ENCODE results near the gene TTC34. TPM values are rescaled to one million over a fixed set of nuclear protein-coding genes. Genes with fewer than 3 reads are reported as not detected.

TTC34 gene
- polyA plus RNA-seq, 1 of the 3 experiments (the other 2 are of a cell fraction) = 0.16 TPM

DNA sequence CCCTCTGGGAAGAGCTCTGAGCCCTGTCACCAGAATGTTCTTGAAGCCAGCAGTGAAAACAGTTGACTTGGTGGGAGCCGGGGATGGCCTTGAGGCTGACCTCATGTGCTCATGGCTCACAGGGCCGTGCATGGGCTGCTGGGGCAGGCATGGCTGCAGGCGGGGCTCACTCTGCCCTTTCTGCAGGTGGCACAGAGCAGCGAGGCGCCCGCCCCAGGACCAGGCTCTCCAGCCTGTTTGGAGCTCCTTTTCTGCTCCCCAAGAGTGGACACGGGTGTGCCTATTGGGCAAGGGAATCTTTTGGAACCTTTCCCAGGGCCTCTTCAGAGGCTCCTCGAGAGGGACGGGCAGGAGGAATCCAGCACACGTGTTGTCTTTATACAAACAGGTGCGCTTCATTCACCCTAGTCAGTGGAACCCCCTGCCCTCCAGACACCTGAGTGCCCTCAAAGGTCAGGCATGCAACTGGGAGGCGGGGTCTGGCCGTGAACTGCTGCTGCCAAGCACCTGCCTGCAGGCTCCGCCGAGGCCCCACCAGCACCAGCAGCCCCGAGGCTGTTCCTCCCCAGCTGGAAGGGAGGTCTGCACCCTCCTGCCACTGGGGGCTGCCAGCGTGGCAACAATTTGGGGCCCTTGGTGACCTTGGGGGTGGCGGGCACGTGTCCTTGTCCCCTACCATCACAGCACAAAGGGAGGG lies 2.6 kb upstream of the TTC34 start:
- Histone ChIP-seq H3F3A (replicated peaks; ENCODE audit: insufficient read depth) (no peaks in the 10 kb centered on the region), H3K9ac (no peak overlapping the region), H3K36me3 (replicated peaks in 1 of 2; ENCODE audit: control insufficient read depth in 1 of 2, insufficient read depth in 2 of 2, low read length in 1 of 2) (no peaks in the 10 kb centered on the region), H3K9me3 (no peaks in the 10 kb centered on the region), H2AFZ (ENCODE audit: low read depth) (no peak overlapping the region), H3K4me2 (no peak overlapping the region), H3K79me2 (ENCODE audit: insufficient read depth) (no peaks in the 10 kb centered on the region), H4K20me1 (ENCODE audit: insufficient read depth) (no peaks in the 10 kb centered on the region), H3K27me3 (ENCODE audit: insufficient read depth) (peaks cover 21% of the 10 kb centered on the region; the same call in 1 of the 2 replicates), H3K4me1 (ENCODE audit: control insufficient read depth in 1 of 2, insufficient read depth in 2 of 2, low read depth in 1 of 2, low read length in 1 of 2) (no peaks in the 10 kb centered on the region), H3K4me3 (ENCODE audit: low read depth in 2 of 2, low read length in 1 of 2) (no peak overlapping the region), H3K9me2 (no peaks in the 10 kb centered on the region), H3K27ac (ENCODE audit: low read depth in 2 of 2, low read length in 1 of 2) (no peak overlapping the region)
- ChIA-PET POLR2A (no interaction called here), CTCF (interaction anchor here (1.0 to 1.8 kb wide), 4 partner anchors 9 to 389 kb away, joined by 3 to 8 read pairs (median 4); no protein-coding TSS in a partner anchor)
- DNase-seq = no peak
- no CpG with 5 or more reads among the region's 19 CpGs for WGBS (ENCODE audit: low lambda C conversion rate)
- no peak for TF ChIP-seq RFX5 (IDR thresholded peaks at IDR 0.05; ENCODE audit: low read length)
- TF ChIP-seq, protein P1, sequence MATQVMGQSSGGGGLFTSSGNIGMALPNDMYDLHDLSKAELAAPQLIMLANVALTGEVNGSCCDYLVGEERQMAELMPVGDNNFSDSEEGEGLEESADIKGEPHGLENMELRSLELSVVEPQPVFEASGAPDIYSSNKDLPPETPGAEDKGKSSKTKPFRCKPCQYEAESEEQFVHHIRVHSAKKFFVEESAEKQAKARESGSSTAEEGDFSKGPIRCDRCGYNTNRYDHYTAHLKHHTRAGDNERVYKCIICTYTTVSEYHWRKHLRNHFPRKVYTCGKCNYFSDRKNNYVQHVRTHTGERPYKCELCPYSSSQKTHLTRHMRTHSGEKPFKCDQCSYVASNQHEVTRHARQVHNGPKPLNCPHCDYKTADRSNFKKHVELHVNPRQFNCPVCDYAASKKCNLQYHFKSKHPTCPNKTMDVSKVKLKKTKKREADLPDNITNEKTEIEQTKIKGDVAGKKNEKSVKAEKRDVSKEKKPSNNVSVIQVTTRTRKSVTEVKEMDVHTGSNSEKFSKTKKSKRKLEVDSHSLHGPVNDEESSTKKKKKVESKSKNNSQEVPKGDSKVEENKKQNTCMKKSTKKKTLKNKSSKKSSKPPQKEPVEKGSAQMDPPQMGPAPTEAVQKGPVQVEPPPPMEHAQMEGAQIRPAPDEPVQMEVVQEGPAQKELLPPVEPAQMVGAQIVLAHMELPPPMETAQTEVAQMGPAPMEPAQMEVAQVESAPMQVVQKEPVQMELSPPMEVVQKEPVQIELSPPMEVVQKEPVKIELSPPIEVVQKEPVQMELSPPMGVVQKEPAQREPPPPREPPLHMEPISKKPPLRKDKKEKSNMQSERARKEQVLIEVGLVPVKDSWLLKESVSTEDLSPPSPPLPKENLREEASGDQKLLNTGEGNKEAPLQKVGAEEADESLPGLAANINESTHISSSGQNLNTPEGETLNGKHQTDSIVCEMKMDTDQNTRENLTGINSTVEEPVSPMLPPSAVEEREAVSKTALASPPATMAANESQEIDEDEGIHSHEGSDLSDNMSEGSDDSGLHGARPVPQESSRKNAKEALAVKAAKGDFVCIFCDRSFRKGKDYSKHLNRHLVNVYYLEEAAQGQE (IDR thresholded peaks at IDR 0.05; ENCODE audit: low read depth, low read length) = no peak
- TF ChIP-seq MXI1 (IDR thresholded peaks at IDR 0.05; ENCODE audit: low read depth, low read length) = no peak
- no peak for TF ChIP-seq POLR2AphosphoS5 (IDR thresholded peaks at IDR 0.05; ENCODE audit: low read depth, low read length)
- no peak for TF ChIP-seq TCF12 (IDR thresholded peaks at IDR 0.05)
- no peak for TF ChIP-seq EZH2phosphoT487 (IDR thresholded peaks at IDR 0.05; ENCODE audit: borderline replicate concordance, low read depth)
- TF ChIP-seq, protein P2, sequence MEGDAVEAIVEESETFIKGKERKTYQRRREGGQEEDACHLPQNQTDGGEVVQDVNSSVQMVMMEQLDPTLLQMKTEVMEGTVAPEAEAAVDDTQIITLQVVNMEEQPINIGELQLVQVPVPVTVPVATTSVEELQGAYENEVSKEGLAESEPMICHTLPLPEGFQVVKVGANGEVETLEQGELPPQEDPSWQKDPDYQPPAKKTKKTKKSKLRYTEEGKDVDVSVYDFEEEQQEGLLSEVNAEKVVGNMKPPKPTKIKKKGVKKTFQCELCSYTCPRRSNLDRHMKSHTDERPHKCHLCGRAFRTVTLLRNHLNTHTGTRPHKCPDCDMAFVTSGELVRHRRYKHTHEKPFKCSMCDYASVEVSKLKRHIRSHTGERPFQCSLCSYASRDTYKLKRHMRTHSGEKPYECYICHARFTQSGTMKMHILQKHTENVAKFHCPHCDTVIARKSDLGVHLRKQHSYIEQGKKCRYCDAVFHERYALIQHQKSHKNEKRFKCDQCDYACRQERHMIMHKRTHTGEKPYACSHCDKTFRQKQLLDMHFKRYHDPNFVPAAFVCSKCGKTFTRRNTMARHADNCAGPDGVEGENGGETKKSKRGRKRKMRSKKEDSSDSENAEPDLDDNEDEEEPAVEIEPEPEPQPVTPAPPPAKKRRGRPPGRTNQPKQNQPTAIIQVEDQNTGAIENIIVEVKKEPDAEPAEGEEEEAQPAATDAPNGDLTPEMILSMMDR (IDR thresholded peaks at IDR 0.05) = no peak
- TF ChIP-seq RXRA (IDR thresholded peaks at IDR 0.05; ENCODE audit: borderline replicate concordance, low read depth) = no peak
- no peak for TF ChIP-seq FOXM1 (IDR thresholded peaks at IDR 0.05; ENCODE audit: low read depth)
- TF ChIP-seq GABPA (IDR thresholded peaks at IDR 0.05; ENCODE audit: low read depth) = no peak
- no peak for TF ChIP-seq EP300 (IDR thresholded peaks at IDR 0.05; ENCODE audit: borderline replicate concordance in 1 of 2, low read depth in 1 of 2, low read length in 1 of 2)
- TF ChIP-seq, protein P3, sequence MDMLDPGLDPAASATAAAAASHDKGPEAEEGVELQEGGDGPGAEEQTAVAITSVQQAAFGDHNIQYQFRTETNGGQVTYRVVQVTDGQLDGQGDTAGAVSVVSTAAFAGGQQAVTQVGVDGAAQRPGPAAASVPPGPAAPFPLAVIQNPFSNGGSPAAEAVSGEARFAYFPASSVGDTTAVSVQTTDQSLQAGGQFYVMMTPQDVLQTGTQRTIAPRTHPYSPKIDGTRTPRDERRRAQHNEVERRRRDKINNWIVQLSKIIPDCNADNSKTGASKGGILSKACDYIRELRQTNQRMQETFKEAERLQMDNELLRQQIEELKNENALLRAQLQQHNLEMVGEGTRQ (IDR thresholded peaks at IDR 0.05; ENCODE audit: borderline replicate concordance, low read depth, low read length) = no peak
- no peak for TF ChIP-seq YY1 (IDR thresholded peaks at IDR 0.05; ENCODE audit: low read depth)
- no peak for TF ChIP-seq FOSL2 (IDR thresholded peaks at IDR 0.05; ENCODE audit: borderline replicate concordance, low read depth)
- TF ChIP-seq GATA2 (CRISPR knock-in tag; IDR thresholded peaks at IDR 0.05) = no peak
- no peak for TF ChIP-seq CHD2 (IDR thresholded peaks at IDR 0.05; ENCODE audit: low read length, partially characterized antibody)
- TF ChIP-seq SIN3A (IDR thresholded peaks at IDR 0.05; ENCODE audit: borderline replicate concordance, low read depth, low read length) = no peak
